HG03196 (cell line): ENCODE measurements around the gene HLA-F.

Experiments
- ATAC-seq: cut with Tn5 transposase; IDR thresholded peaks from one replicate; pipeline ENCODE4 v1.9.1; 2021; ENCODE audit not compliant: unreplicated experiment

Gene HLA-F

DNA sequence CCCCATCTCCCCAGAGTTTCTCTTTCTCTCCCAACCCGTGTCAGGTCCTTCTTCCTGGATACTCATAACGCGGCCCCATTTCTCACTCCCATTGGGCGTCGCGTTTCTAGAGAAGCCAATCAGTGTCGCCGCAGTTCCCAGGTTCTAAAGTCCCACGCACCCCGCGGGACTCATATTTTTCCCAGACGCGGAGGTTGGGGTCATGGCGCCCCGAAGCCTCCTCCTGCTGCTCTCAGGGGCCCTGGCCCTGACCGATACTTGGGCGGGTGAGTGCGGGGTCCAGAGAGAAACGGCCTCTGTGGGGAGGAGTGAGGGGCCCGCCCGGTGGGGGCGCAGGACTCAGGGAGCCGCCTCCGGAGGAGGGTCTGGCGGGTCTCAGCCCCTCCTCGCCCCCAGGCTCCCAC, at the start of gene HLA-F:
Gene HLA-F, plus strand, starts transcription at position 173 of the 404 bp plus-strand sequence. Its CDS starts 30 bp downstream, at position 203.
- peak; percentile 86 for ATAC-seq

DNA sequence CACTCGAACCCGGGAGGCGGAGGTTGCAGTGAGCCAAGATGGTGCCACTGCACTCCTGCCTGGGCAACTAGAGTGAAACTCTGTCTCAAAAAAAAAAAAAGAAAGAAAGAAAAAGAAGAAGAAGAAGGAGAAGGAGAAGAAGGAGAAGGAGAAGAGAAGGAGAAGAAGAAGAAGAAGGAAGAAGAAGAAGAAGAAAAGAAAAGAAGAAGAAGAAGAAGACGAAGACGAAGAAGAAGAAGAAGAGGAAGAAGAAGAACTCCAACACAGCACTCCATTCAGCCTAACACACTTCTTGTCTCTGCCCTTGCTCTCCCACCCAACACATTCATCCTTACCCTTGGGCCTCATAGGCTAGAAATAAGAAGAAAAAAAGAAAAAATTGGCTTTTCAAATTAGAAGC, 49.2 kb upstream of the HLA-F start:
- ATAC-seq, result no peak

DNA sequence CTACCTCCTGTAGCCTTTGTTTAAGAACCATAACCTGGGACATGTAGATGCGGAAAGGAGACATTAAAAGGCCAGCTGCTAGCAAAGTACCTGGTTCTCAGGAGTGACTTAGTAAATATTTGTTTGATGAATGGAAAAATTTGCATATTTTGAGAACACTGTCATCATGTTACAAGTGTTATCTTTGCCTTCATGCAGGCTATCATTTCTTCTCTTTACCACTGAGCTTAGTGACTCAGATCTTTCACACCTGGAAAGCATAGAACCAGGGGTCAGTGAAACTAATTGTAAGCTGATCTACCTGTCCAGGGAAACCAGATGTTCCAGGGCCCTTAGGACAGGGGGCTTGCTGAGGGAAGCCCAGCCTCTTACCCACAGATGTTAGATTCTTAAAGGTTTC, 47.7 kb upstream of the HLA-F start:
- ATAC-seq, result no peak

DNA sequence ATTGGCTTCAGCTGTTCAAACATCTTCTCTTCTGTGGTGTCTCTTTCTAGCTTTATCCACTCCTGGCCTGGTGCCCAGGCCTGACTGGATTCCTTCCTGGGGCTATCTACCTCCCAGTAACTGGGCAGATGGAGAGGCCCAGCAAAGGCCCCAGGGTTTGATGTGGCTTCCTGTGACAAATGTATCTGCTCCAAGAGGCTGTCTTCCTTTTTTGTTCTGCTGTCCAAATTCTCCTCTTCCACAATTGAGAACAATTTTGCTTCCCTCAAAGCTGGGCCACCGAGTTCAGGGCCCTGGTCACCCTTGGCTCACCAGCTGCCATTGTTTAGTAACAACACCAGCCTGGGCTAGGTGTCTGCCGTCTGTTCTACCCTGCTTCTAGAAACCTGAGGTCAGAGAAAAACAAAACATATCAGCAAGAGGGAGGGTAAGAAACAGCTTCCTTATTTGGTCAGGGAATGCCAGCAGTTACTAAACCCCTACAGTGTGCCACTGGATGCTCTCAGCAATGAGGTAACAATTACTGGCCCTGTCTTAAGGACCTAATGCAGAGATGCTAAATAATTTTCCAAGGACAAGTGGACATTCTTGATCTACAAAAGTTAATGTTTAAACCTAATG, 46.1 kb upstream of the HLA-F start:
- ATAC-seq, result no peak

DNA sequence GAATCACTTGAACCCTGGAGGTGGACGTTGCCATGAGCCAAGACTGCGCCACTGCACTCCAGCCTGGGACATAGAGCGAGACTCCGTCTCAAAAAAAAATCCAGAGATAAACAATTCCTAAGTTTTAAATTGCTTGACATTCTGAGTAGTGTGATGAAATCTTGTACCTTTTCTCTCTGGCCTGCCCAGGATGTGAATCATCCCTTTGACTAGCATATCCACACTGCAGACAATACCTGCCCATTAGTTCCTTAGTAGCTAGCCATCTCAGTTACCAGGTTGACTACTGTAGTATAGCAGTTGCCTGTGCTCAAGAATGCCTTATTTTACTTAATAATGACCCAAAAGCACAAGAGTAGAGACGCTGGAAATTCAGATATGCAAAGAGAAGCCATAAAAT, 45.1 kb upstream of the HLA-F start:
- no peak for ATAC-seq

DNA sequence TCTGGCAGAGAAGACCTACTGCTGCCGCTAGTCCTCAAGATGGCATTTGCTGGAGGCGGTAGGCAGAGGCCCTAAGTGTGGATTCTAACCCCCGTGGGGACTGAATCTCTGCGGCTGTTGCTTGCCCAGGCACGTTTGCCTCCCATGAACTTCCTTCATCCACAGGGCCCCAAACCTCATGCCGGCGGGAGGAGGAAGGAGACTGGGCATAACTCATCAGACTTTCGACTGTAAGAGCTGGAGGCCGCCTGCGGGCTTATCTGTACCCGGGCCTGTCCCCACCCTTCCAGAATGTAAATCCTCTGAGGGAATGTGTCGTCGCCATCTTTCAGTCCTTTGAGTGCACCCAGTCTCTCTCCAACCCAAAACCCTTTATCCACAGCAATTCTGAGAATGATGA, 43.3 kb upstream of the HLA-F start:
- no peak for ATAC-seq

DNA sequence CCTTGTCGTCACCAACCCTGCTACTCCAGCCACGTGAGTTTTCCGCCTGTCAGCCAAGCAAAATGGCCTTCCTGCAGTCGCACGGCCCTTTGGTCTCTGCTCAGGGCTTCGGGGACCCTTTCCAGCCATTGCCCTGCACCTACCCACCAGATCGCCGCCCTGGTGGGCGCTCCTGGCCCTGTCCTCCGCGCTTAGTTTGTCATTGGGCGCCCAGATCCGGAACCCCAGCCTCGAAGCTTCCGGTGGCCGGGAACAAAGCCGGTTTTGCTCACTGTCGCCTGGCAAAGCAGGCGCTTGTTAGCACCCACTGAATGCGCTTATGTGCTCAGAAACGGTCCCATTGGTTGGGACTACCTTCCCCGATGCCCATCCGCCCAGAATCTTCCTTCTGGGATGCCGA, 42.8 kb upstream of the HLA-F start:
- ATAC-seq, result no peak

DNA sequence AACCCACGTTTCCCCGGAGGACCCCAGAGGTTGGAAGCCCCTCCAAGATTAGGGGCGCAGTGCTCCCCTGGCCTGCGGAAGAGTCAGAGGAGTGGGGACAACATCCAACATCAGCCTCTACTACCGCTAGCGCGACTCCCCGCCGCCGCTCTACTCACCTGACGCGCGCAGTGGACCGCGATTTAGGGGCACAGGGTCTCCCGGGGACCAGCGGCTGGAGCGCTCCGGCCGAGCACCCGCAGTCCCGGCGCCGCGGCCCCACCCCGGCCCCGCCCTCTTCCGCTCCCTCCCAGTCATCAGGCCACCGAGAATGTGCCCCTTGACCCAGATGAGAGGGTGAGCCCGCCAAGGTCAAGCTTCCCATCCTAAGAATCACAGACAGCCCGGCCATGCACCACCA, 42.3 kb upstream of the HLA-F start, which contains the start of gene ZFP57:
Gene ZFP57, minus strand, starts transcription at position 249 of the 400 bp plus-strand sequence. CDS start 4,149 bp downstream, outside the sequence.
- no peak for ATAC-seq

DNA sequence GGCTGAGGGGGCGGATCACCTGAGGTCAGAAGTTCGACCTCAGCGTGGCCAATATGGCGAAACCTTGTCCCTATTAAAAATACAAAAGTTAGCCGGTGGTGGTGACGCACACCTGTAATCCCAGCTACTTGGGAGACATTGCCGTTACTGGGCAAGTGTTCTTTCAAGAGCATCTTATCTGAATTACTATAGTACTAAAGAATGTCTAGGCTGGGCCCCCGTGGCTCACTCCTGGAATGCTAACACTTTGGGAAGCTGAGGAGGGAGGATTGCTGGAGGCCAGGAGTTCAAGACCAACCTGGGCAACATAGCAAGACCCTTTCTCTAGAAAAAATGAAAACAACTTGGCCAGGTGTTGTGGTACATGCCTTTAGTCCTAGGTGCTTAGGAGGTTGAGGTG, 41.4 kb upstream of the HLA-F start:
- no peak for ATAC-seq

DNA sequence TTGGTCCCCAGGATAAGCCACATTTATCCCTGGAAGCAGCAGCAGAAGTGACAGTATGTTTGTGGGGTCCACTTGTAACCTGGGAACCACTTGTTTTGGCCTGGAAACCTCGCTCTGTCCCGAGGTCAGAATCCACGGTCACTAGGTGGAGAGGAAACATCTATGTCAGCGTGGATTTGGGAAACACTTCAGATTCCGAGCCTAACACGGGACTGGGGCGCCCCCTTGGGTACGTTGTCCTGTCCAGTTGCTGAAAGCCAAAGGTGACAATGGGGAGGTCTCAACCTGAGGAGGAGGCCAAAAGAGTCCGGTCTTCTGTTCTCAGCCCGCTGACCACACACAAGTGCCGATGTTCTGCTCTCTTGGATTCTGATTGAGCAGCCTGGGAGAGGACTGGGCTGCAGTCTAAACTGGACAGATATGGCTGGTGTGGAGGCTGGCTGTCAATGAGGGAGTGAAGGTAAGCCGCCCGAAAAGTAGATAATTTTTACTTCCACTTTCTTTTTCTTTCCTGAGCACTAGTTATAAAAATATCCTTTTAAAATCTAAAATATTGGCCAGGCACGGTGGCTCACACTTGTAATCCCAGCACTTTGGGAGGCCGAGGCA, 37.4 kb upstream of the HLA-F start:
- no peak for ATAC-seq

DNA sequence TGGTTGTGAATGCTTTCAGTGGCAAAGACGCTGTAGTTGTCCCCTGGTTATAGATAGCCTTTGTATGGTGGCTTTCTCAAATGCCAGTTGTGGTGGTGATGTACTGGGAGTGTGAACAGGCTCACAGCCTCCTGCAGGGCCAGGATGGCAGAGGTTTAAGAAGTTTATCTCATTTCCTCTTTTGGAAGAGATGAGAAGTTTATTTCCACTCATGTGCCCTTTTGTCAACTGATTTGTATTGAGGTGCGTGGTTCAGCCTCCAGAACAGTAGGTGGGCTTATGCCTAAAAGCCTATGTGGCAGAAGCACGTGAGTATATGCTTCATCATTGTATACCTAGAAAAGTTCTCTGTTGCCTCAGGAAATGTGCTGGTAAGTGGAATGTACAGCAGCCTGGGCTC, 28.6 kb upstream of the HLA-F start:
- no peak for ATAC-seq

DNA sequence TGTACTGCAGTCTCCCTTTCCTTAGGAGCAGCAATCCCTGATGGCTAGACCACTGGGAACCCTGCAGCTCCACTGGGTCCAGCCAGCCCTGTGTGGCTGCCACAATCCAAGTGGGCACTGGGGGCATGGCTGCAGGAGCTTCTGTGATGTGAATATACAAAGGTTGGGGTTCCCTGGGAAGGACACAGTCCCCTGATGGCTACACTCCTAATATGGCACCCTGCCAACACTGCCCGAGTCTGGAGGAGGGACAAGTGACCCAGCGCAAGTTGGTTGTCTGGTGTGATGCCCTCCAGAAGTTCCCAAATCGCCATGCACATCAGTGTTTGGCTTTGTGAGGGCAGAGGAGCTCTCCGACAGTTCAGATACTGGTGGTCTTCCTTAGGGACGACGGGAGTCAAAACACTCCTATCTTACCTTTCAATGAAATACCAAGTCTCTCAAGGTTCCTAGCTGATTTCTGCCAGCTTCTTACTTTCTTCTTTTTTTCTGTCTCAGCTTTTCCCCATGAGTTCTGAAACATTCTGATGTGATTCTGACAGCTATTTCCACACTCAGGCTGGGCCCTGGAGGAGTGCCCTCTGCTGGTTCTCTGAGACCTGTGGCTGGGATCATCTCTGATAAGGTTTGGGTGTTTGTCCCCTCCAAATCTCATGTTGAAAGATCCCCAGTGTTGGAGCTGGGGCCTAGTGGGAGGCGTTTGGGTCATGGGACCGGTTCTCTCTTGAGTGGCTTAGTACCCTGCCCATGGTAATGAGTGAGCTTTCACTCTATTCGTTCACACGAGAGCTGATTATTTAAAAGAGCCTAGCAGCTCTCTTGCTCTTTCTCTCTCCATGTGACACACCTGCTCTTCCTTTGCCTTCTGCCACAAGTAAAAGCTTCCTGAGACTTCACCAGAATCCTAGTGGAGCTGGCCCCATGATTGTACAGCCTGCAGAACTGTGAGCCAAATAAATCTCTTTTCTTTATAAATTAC, 26.8 kb upstream of the HLA-F start:
- ATAC-seq, result no peak

DNA sequence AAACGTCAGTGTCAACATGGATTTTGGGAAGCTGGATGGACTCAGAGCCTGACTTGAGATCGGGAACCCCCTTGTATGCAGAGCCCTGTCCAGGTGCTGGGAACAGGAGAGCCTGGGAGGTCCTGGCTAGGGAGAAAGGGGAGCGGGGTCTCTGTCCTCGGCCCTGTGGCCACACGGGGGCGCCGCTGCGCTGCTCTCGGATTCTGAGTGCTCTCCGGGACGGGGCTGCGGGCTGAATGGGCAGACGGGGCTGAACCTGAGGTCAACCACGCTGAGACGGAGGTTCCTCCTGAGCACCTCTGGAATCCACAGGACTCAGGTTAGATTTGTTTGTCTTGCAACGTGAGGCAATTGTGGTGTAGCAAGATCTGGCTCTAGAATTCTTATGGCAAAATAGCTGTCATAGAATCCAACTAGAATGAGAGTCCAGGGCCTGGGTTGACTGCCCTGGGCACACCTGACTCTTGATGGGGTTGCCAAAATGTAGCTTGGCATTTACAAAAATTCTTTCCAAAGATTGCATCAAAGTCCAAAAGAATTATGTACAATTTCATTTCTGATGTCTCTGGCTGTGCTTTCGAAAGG, 20.6 kb upstream of the HLA-F start:
- ATAC-seq, result no peak

DNA sequence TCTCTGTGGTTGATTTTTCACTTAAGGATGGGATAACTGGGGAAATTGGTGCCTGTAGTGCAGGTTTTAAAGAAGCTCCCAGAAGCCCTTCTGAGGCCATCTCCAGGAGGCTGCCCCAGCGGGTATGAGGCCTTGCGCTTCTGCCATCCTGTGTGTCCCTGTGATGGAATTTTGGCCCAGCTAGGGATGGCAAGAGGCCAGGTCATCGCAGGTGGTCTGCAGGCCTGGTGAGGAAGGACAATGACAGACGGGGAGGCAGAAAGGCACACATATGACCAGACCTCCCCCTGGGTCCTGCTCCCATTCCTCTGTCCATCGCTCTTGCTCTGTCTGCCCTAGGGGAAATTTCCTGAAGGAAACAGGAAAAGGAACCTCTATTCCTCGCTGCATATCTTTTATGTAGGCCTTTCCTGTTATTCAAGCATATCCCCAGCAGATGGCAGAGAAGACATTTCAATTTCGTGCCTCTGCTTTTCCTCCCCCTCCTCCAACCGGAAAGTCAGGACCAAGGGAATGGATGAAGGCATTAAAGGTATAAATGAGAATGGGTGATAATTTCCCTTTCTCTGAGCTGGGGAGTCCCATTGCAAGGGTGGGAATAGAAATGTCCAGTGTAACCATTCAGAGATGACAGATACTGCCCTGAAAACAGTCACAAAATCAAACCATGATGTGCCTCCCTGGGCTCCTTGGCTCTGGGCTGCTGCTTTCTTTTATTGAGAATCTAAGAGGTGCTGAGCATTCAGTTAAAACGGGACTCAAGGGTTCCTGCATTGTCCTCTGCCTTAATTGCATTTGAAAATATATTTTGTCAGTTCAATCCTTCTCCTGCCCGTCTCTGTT, 17.6 kb upstream of the HLA-F start:
- no peak for ATAC-seq

DNA sequence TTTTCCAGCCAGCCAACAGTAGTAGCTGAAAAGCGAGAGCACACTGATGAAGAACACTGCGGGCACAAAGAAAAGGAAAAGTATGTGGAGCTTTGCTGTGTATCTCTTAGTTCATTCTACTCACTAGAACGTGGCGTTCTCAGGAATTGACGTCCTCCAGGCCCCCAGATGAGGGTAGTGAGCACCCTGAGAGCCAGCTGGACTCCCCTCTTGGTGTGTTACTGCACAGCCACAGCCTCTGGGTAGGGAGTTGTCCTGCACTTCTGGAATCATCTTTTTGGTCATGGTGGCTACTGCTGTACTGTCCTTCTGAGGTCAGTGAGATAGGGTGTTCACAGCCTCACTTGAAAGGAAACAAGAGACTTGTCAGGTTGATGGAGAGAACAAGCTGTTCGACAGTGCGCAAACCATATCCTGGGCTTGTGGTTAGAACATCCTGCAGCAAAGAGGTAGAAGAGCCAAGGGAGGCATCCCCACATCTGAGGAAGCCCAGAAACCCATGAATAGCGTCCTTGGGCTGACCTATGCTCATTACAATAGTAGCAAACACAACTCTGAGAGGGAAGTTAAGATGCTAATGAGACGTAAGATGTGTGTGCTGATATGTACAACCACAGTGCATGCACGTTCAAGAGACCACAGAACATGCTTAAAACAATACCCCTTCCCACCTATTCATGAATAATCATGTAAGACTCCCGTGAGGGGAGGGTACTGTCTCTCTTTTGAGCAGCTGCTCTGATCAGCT, 14.6 kb upstream of the HLA-F start:
- ATAC-seq, result no peak

DNA sequence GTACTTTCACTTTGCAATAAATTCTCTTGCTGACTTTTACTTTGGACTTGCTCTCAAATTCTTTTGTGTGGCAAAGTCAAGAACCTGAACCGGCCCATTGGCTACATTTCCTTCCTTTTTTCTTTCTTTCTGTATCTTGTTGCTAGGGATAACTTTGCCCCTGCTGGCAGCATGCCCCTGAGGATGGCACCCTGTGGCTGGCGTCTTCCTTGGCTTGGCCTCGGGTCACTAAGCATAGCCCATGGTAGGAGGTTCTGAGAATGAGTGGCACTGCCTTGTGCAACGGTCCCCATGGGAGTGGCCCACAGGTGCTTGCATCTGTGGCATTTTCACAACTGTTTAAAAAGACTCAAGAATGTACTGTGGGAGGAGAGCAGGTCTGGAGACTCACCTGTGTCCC, 14.0 kb upstream of the HLA-F start:
- no peak for ATAC-seq

DNA sequence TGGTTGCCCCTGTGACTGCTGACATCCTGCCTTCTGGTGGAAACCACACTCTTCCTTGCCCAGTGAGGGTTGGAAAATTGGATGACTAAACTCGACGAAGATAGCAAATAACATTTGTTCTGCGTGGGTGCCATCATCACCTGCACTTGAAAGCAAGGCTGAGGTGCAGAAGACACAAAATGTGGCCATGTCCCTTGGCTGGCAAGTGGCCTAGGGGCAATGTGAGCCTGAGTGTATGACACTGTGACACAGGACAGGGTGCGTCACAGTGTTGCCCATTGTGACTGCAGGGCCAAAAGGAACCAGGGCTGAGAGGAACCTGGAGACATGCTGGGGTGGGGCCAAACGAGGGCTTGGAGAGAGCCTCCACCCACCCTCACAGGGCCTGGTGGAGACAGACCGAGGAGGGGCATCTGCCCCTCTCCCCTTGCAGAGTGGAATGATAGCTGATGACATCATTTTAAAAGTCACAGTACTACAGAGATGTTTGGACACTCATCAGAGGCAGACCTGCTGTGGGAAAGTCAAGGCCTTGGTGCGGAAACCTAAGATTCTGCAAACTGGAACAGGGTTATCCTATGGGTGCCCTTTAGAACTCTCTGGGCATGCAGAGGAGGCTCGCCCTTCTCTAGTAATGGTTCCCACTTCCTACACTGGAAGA, 12.8 kb upstream of the HLA-F start:
- no peak for ATAC-seq

DNA sequence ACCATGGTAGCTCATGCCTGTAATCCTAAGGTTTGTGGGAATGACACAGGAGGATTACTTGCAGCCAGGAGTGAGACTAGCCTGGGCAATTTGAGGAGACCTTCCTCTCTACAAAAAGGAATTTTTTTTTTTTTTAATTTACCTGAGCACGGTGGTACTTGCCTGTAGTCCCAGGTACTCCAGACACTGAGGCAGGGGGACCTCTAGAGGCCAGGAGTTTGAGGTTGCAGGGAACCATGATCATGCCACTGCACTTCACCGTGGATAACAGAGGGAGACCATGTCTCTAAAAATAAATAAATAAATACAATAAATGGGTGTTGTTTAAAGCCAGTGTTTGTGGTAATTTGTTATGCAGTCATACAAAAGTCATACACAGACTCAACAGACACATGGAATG, 2.4 kb upstream of the HLA-F start:
- no peak for ATAC-seq
